Natural killer cell (primary cell): ENCODE measurements around the gene TLCD1. TPM values are rescaled to one million over a fixed set of nuclear protein-coding genes. Genes with fewer than 3 reads are reported as not detected.

Experiments used
- ATAC-seq, 3 donors: fragments of 150-1000 bp in 2 of 3; fragments of 200-7000 bp in 1 of 3; cut with Tn5 transposase; 1 replicate in 1 of 3; 2 replicates in 2 of 3; pipeline ENCODE4 v1.10.0; 2021; ENCODE audit warnings: mild to moderate bottlenecking in 2 of 3, moderate library complexity in 2 of 3
- DNase-seq, 2 donors: peaks; one replicate each; pipeline versions ENCODE4 v3.0.0 to v3.0.0-alpha.2; 2013 to 2021; ENCODE audit warnings: mixed read lengths in 1 of 2
- H3K27ac ChIP-seq: one replicate; pipeline ENCODE4 v1.5.1; 2013; ENCODE audit warnings: mild to moderate bottlenecking, low read length
- H3K27me3 ChIP-seq: one replicate; pipeline ENCODE4 v1.6.1; 2013; ENCODE audit warnings: low read length; ENCODE audit not compliant: control insufficient read depth, insufficient read depth
- H3K36me3 ChIP-seq: one replicate; pipeline ENCODE4 v1.6.1; 2013; ENCODE audit warnings: low read length; ENCODE audit not compliant: control insufficient read depth, insufficient read depth
- H3K4me1 ChIP-seq: one replicate; pipeline ENCODE4 v1.6.1; 2013; ENCODE audit warnings: low read length; ENCODE audit not compliant: control insufficient read depth, insufficient read depth
- H3K4me3 ChIP-seq: one replicate; pipeline ENCODE4 v1.5.1; 2013; ENCODE audit warnings: low read length
- H3K9me3 ChIP-seq: one replicate; pipeline ENCODE4 v1.6.1; 2013; ENCODE audit warnings: low read length; ENCODE audit not compliant: control insufficient read depth, insufficient read depth
- H3K27ac Mint-ChIP-seq, 2 donors: one replicate each; pipeline ENCODE4 v1.8.0; 2022; ENCODE audit warnings: mild to moderate bottlenecking in 2 of 2, mixed read lengths in 2 of 2, moderate library complexity in 1 of 2
- H3K27me3 Mint-ChIP-seq, 2 donors: one replicate each; pipeline ENCODE4 v1.8.0; 2022; ENCODE audit warnings: low read depth in 2 of 2, mixed read lengths in 2 of 2
- H3K36me3 Mint-ChIP-seq: one replicate; pipeline ENCODE4 v1.8.0; 2022; ENCODE audit warnings: mixed read lengths
- H3K4me1 Mint-ChIP-seq, 2 donors: one replicate each; pipeline ENCODE4 v1.8.0; 2022; ENCODE audit warnings: mixed read lengths in 2 of 2
- H3K4me3 Mint-ChIP-seq: one replicate; pipeline ENCODE4 v1.8.0; 2022; ENCODE audit warnings: mild to moderate bottlenecking, moderate library complexity, mixed read lengths
- H3K9me3 Mint-ChIP-seq, 2 donors: one replicate each; pipeline ENCODE4 v1.8.0; 2022; ENCODE audit warnings: mixed read lengths in 2 of 2
- CTCF ChIP-seq: fragments of 200-600 bp; IDR thresholded peaks from one replicate; pipeline ENCODE4 v1.8.0; 2022; ENCODE audit warnings: antibody characterized with exemption
- WGBS: methylation state at CpG from one replicate; pipeline ENCODE4 v1.1.7; 2013; ENCODE audit warnings: missing lambda C conversion rate; ENCODE audit not compliant: insufficient coverage; 5-methylcytosine and 5-hydroxymethylcytosine counted together
- intact Hi-C: fragments of 100-400 bp; cut with micrococcal nuclease; formaldehyde crosslinking; loops from one replicate; pipeline ENCODE4 v1.14.2; 2022
- total RNA-seq, 4 donors: library from RNA; stranded (reverse); fragments of 120-200 nt in 1 of 4; gene quantifications; one replicate each; pipeline versions ENCODE4 v1.2.3 to v1.2.4, GENCODE V29; 2013 to 2022

TLCD1 gene
- total RNA-seq, 3 donors from 2014 or later (not counting 1 experiment from before 2014, with no cell fraction given) = 1.0 TPM; not detected in 2

- DNase-seq (no peak), ATAC-seq (no peak)
- Histone ChIP-seq H3K36me3 (peaks cover 73% of the 10 kb centered on the region), H3K9me3 (no peaks in the 10 kb centered on the region), H3K4me1 (no peaks in the 10 kb centered on the region), H3K4me3 (no peak overlapping the region), H3K27me3 (no peaks in the 10 kb centered on the region), H3K27ac (no peak overlapping the region)
- no peaks in the 10 kb centered on the region for H3K9me3 Mint-ChIP-seq
- no peaks in the 10 kb centered on the region for H3K27me3 Mint-ChIP-seq
- intact Hi-C loops = no loop called here
- no peak overlapping the region for H3K4me3 Mint-ChIP-seq
- peak overlapping the region in 1 of 2 donors; percentile 52 for H3K27ac Mint-ChIP-seq
- H3K4me1 Mint-ChIP-seq = peaks cover 0 to 13% of the 10 kb centered on the region in 2 donors
- TF ChIP-seq CTCF = no peak
- no peaks in the 10 kb centered on the region for H3K36me3 Mint-ChIP-seq
- 94% methylated on average over 8 of the region's 8 CpGs for WGBS
Observed at GRCh38 chr17:28700278-28700677, 25.8 kb downstream of the TLCD1 start.

DNA sequence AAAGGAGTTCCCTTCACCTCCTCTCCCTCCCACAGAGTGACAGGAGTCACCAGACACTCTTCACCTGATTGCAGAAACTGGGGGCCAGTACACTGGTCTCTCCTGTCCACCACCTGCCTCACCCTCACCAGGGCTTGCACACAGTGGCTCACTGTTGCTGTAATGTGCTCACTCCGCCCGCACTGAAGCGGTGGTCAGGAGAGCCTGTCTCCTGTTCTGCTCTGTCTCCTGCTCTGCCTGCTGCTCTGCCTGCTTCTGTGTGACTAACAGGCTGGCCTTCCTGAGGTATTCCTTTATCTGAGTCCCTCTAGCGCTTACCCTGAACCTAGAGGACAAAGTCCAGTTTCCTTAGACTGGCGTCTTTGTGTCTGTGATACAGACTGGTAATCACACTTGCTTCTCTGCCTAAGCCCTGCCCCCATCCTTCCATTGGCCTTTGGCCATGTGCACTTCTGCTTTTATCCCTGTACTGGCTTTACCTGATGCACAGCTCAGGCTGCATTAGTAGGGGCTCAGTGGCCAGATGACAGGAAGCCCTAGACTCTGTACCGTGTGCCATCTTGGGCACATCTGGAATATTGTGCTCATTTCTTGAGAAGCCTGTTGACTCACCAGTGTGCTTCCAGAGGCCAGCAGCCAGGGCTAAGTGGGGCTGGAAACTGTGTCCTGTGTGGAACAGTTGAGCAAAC lies 27.6 kb downstream of the TLCD1 start:
- Mint-ChIP-seq H3K4me1 (peaks cover 0 to 6% of the 10 kb centered on the region in 2 donors), H3K36me3 (peaks cover 11% of the 10 kb centered on the region), H3K27ac (no peak overlapping the region), H3K27me3 (no peaks in the 10 kb centered on the region), H3K9me3 (no peaks in the 10 kb centered on the region), H3K4me3 (no peak overlapping the region)
- H3K27me3 ChIP-seq = no peaks in the 10 kb centered on the region
- no peaks in the 10 kb centered on the region for H3K9me3 ChIP-seq
- intact Hi-C loops = no loop called here
- no peak for ATAC-seq
- no peaks in the 10 kb centered on the region for H3K4me1 ChIP-seq
- peaks cover 89% of the 10 kb centered on the region for H3K36me3 ChIP-seq
- DNase-seq = no peak
- no peak overlapping the region for H3K4me3 ChIP-seq
- H3K27ac ChIP-seq = no peak overlapping the region
- WGBS = 95% methylated on average over 6 of the region's 6 CpGs
- TF ChIP-seq CTCF = no peak

- no peaks in the 10 kb centered on the region for H3K4me1 ChIP-seq
- H3K4me1 Mint-ChIP-seq = no peaks in the 10 kb centered on the region
- no peak overlapping the region for H3K4me3 ChIP-seq
- no peak for DNase-seq
- intact Hi-C loops = no loop called here
- H3K4me3 Mint-ChIP-seq = no peak overlapping the region
- peaks cover 74% of the 10 kb centered on the region for H3K36me3 ChIP-seq
- H3K27ac ChIP-seq = no peak overlapping the region
- no peak overlapping the region for H3K27ac Mint-ChIP-seq
- ATAC-seq = no peak
- no peaks in the 10 kb centered on the region for H3K9me3 ChIP-seq
- 100% methylated on average over 1 of the region's 1 CpG for WGBS
- H3K27me3 ChIP-seq = no peaks in the 10 kb centered on the region
- peaks cover 16% of the 10 kb centered on the region for H3K36me3 Mint-ChIP-seq
- no peaks in the 10 kb centered on the region for H3K9me3 Mint-ChIP-seq
- TF ChIP-seq CTCF = no peak
- H3K27me3 Mint-ChIP-seq = no peaks in the 10 kb centered on the region
Observed at GRCh38 chr17:28693869-28694268, 32.2 kb downstream of the TLCD1 start.

DNA sequence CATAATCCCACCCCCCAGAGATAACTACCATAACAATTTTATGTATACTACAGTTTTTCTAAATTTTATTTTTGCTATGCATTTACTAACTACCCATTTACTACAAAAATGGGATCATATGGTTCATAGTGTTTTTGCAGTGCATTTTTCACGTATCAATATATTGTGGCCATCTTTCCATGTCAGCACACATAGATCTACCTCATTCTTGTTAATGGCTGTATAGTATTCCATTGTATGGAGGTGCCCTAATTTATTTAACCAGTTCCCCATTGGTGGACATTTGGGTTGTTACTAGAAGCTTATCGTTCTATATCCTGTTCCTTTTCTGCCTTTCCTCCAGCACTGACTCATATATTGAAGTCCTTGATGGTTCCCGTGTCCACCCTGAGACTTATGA lies 37.0 kb downstream of the TLCD1 start:
- H3K27me3 ChIP-seq = no peaks in the 10 kb centered on the region
- Mint-ChIP-seq H3K9me3 (no peaks in the 10 kb centered on the region), H3K36me3 (peaks cover 19% of the 10 kb centered on the region), H3K4me1 (no peaks in the 10 kb centered on the region), H3K27ac (no peak overlapping the region), H3K4me3 (no peak overlapping the region), H3K27me3 (no peaks in the 10 kb centered on the region)
- ATAC-seq = no peak
- H3K4me1 ChIP-seq = no peaks in the 10 kb centered on the region
- TF ChIP-seq CTCF = no peak
- 100% methylated on average over 2 of the region's 3 CpGs for WGBS
- H3K27ac ChIP-seq = no peak overlapping the region
- H3K36me3 ChIP-seq = peaks cover 75% of the 10 kb centered on the region
- H3K9me3 ChIP-seq = no peaks in the 10 kb centered on the region
- DNase-seq = no peak
- H3K4me3 ChIP-seq = no peak overlapping the region
- intact Hi-C loops = no loop called here
